NAMALWA (cell line): ENCODE results near the gene CELSR3.

Source experiments
- DNase-seq: peaks from one replicate; pipeline ENCODE4 v3.0.0-alpha.2; 2015; ENCODE audit warnings: low spot score

Gene CELSR3, protein sequence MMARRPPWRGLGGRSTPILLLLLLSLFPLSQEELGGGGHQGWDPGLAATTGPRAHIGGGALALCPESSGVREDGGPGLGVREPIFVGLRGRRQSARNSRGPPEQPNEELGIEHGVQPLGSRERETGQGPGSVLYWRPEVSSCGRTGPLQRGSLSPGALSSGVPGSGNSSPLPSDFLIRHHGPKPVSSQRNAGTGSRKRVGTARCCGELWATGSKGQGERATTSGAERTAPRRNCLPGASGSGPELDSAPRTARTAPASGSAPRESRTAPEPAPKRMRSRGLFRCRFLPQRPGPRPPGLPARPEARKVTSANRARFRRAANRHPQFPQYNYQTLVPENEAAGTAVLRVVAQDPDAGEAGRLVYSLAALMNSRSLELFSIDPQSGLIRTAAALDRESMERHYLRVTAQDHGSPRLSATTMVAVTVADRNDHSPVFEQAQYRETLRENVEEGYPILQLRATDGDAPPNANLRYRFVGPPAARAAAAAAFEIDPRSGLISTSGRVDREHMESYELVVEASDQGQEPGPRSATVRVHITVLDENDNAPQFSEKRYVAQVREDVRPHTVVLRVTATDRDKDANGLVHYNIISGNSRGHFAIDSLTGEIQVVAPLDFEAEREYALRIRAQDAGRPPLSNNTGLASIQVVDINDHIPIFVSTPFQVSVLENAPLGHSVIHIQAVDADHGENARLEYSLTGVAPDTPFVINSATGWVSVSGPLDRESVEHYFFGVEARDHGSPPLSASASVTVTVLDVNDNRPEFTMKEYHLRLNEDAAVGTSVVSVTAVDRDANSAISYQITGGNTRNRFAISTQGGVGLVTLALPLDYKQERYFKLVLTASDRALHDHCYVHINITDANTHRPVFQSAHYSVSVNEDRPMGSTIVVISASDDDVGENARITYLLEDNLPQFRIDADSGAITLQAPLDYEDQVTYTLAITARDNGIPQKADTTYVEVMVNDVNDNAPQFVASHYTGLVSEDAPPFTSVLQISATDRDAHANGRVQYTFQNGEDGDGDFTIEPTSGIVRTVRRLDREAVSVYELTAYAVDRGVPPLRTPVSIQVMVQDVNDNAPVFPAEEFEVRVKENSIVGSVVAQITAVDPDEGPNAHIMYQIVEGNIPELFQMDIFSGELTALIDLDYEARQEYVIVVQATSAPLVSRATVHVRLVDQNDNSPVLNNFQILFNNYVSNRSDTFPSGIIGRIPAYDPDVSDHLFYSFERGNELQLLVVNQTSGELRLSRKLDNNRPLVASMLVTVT (N-terminal part only)

DNA sequence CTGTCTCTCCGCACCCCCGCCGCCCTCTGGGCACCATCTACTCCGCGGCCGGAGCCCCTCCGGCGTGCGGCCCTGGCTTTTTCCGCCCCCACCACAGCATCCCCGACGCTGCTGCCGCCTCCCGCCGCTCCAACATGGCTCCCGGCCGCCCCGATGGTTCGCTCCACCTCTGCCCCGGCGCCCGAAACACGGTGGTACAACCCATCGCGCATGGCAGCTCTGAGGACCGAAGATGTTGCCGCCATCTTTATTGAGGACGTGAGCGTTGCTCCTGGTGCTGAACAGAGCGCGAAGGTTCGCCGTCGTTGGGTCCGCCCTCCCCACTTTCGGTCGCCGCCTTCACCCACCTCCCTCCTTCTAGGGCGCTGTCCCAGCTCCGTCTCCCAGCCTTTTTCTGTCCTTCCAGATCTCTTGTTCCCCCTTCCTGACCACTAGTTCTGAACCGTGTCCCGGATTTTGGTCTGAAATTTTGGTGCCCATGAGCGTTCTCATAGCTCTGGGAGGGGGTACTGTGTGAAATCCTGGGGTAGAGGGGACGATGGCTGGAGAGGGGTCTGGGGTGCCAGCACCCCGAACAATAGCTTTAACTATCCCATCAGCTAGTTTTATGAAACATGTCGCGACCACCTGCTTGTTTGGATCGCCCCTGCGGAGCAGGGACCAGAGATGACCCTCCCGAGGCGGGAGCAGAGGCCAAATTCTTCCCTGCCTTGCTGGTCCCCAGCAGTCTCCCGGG is at the start of gene CELSR3:
CELSR3 (minus strand) TSS at position 134 of the 736 bp plus-strand sequence. CDS start 252 bp downstream, outside the sequence.
- no peak for DNase-seq

DNA sequence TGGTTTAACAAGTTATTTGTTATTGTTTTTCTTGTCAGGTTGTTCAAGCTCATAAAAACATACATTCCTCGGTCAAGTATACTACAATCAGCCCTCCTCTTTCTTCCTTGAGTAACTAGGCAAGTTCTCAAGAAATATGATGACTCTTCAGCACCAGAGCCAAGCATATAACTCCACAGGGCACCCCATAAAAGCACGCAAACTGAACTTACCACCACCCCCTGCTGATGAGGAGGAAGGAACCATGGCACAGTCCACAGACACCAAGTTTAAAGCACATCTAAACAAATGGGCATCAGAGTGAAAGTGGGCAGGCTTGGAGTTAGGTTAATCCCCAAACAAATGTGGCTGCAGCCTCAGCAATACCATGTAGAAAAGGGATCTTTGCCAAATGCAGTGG is 49.0 kb upstream of the CELSR3 start:
- no peak for DNase-seq

DNA sequence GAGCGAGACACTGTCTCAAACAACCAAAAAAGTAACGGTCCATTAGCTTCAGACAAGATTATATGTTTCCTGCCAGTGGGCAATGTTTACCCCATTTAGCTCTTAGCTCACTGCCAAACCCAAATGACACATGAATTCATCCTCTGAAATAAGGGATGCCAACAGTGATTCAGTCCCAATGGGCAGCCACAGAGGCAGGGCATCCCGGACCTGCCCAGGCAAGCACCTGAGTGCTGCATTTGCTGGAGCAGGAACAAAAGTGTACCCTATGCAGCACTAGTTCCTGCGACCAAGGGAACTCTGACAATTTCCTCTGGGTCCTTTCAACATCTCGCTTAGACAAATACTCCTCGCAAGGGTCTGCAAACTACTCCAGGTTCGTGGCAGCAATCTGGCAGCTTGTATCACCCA is 46.4 kb upstream of the CELSR3 start:
- no peak for DNase-seq

DNA sequence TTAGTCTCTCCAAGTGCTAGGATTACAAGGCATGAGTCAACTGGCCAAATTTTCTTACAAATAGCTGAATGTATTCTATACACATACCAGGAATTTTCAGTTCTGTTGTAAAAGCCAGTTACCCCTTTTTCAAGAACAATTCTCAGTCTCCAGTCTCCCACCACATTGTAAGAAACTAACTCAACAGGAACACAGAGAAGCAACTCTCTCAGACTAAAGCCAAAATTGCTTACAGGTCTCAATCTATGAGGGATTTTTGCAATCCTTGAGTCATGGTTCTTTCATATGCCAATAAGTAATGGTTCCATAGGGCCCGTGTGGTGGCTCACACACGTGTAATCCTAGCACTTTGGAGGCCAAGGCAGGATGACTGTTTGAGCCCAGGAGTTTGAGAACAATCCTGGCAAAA is 45.8 kb upstream of the CELSR3 start:
- DNase-seq: no peak

DNA sequence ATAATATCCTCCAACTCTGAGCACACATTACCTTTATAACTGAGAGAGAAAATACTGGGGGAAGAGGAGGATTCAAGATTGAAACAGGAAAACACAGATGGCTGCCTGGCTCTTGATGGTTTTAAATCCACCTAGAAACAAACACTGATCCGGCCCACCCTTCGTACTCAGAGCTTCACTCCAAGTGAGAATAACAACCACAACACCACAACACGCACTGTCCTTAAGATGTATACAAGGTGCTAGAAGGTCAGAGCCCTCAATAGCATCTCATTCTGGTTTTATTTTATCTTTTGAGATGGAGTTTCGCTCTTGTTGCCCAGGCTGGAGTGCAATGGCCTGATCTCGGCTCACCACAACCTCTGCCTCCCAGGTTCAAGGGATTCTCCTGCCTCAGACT is 44.5 kb upstream of the CELSR3 start:
- DNase-seq: no peak

- DNase-seq: no peak
These were observed 39.7 kb upstream of the CELSR3 start for GRCh38 chr3:48702320-48702920.

DNA sequence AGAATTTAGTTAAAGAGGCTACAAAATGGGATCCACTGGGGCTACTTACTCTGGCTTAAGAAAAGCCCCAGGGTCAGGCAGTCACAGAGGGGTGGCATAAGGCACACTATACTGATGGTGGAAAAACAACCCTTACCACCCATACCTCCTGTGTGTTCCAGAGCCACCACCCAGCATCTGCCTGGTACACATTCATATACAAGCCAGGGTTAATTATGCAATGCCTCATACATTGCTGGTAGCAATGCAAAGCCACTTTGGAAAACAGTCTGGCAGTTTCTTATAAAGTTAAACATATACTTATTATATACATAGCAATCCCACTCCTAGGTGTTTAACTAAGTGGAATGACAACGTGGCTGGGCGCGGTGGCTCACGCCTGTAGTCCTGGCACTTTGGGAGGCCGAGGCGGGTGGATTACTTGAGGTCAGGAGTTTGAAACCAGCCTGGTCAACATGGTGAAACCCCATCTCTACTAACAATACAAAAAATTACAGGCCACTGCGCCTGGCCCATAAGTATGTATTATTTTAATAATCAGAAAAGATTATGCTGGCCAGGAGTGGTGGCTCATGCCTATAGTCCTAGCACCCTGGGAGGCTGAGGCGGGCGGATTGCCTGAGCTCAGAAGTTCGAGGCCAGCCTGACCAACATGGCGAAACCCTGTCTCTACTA is 38.2 kb upstream of the CELSR3 start:
- no peak for DNase-seq

DNA sequence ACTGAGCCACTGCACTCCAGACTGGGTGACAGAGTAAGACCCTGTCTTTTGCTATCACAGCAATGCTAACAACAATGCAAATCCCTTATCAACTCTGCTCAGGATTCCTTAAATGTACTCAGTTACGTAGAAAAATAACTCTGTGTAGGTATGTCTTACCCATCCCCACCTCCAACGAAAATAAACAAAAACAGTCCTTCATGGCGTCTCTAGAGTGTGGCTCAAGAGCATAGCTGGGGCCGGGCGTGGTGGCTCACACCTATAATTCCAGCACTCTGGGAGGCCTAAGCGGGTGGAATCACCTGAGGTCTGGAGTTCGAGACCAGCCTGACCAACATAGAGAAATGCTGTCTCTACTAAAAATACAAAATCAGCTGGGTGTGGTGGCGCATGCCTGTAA is 36.2 kb upstream of the CELSR3 start:
- DNase-seq: no peak

DNA sequence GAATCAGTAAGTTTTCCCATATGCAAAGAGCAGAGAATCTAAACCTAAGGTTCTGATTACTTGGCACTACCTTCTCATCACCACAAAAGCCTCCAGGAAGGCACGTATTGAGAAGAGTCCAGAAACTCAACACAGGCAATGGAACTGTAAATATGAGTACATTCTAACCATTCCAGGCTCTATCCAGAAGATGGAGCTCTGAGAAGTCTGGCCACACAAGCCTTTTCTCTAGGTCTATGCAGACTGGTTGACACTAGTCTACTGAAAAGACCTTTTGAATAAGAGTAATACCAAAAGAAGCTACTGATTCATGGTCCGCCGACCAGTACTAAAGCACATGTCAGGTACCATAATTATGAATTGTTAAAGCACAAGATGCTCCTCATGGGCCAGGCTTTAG is 35.3 kb upstream of the CELSR3 start:
- DNase-seq: no peak

DNA sequence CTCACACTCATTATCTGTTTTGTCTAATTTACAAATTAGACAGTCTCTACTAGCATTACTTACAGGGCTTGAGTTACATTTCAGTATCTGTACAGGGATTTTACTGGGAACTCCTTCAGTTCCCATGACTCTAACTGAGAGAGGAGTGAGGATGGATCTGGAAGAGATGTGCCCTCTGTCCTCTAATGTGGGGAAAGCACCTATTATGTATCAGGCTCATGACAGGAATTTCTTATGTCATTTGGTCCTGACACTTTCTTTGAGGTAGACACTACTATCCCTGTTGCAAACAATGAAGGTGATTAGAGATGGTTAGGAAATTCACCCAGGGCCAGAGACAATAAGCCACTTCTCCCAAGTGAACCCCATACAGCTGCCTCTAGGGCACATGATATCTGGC is 33.9 kb upstream of the CELSR3 start:
- no peak for DNase-seq

- no peak for DNase-seq
These were observed 33.5 kb upstream of the CELSR3 start for GRCh38 chr3:48696156-48696555.

GRCh38 chr3:48695393-48695753 is 32.7 kb upstream of the CELSR3 start:
- no peak for DNase-seq

DNA sequence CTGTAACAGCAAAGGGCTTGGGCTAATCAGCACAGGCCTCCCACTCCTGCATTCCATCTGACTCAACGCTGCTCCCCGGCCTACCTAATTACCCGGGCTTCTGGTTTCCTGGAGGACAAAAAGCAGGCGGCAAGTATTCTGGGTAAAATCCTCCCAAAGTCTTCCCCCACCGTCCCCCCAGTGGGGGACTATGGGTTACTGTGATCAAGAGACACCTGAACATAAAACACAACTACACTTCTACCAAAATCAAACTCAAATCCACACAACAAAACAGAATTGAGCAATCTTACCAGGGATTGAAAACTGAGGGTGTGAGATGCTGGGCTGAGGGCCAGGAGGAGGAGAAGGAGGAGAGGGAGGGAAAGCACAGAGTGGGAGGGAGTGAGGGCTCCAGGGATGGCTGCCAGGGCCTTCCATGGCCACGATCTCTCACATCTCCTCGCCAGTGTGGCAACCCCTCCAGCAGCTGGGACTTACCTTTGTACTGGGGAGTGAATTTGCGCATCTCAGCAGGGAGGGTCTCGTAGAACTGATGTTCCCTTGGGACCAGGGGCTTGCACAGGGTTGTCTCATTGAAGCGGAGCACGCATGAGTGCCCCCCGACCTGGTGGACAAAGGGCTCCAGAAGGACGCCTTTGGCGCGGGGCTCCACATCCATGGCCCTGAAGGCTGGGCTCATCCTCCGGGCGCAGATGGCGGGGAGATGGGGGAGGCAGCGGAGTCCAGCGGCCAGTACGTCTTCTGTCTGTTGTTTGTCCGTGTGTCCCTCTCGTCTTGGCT is 32.1 kb upstream of the CELSR3 start:
- DNase-seq: no peak

GRCh38 chr3:48693826-48694225 is 31.1 kb upstream of the CELSR3 start:
- DNase-seq: no peak

- no peak for DNase-seq
These were observed 29.9 kb upstream of the CELSR3 start for GRCh38 chr3:48692551-48692950.

DNA sequence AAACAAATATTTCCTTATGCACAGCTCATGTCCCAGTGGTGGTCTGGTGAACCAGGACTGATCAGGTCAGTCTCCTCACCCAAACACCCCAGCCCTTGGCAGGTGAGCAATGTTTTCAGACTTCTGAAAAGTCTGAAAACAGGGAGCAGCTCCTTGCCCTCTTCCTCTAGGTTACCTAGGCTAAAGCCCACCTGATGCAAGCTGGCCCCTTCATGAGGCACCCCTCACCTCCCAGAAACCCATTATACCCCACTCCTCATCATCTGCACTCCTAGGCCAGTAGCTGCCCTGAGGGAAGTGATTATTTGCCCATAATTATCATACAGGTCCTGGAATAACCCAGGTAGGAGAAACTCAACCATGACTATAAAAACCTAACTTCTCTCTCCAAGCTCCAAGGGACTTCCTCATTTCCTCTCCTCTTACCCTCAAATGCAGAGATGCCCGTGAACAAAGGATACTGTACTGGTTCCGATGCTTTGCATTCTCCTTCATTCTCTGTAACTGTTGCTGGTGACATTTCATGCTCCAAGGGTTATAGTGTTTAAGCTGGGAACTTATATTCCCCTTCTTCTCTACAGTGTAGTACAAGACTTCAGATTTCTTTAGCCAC is 28.3 kb upstream of the CELSR3 start:
- DNase-seq: no peak

DNA sequence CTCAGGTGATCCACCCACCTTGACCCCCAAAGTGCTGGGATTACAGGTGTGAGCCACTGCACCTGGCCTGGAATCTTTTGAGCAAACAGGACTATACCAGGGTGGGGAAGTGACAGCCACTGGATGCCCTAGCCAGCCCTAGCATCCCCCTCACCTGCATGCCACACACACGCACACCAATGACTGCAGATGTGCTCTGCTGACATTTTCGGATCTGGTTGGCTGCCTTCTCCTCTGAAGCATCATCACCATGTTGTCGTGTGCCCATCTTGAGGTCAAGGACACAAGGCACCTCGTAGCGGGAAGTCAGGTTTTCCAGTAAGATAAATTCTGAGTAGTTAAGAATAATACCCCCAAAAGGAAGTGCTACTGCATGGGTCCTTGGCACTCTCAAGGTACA is 26.7 kb upstream of the CELSR3 start:
- DNase-seq: no peak

DNA sequence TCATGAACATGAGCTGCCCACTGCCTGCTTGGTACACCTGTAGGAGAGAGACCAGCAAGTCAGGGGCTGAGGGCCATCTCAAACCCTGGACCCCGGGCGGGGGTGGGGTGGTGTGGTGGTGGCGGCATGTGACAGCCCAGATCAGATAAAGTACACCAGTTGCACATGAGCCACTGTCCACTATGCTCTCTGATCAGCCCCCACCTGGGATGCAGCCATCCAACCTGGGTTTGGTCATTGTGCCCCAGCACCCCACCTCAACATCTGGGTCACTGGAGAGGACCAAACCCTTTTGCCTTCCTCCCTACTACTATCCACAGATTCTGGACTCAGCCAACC is 26.0 kb upstream of the CELSR3 start:
- no peak for DNase-seq

DNA sequence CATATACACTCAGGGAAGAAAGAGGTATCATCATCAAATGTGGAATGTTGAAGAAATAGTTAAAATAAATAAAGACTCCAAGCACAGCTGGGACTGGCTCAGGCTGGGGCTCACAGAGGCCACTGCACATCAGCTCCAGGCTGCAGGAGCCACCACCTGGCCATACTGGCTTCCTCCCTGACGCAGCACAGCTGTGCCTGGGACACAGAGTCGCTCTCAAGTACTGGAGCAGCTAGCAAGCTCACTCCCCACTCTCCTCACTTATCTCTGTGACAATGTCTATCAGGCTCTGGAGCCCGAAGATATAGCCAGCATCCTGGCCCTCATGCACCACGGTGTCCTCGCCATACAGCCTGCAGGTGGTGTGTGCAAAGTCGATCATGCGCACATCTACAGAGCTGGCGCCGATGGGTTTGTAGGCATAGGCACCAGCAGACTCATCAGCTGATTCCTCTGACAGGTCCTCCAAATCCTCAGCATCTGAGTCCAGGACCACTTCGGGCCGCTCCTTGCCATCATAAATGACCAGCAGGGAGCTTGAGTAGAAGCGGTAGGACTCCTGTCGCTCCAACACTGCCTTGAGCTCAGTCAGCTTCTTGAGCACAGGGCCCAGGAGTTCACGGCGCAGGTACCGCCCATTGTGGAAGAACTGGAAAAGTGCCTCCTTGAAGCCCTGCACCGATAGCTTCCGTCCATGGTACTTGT is 25.5 kb upstream of the CELSR3 start:
- no peak for DNase-seq
